GM12891 (cell line): ENCODE measurements around the gene RAET1L.

Experiments
- POLR2A ChIP-seq: IDR thresholded peaks from 2 replicates; pipeline ENCODE4 v1.6.1; 2011; ENCODE audit warnings: low read depth, low read length, control low read depth
- POLR2AphosphoS5 ChIP-seq: IDR thresholded peaks from 2 replicates; pipeline ENCODE4 v1.6.1; 2011; ENCODE audit warnings: low read depth, low read length, control low read depth

DNA sequence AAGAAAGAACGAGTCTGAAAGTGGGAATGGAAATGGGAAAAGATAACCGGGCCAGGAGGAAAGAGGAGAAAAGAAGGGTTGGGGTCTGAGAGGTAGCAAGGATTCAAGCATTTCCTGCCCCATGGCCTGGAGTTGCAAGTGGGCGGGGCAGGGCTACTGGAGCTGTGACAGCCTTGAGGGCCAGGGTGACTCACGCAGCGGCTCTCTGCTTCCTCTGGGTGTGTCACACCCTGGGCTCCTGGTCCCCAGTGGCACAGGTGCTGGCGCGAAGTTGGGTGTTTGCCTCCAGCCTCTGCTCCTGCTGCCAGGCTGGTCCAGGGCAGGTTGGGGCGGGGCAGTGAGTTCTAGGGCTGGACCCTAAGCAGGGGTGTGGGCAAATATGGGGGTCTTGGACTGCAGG, 46.9 kb upstream of the RAET1L start:
- no peak for TF ChIP-seq POLR2A
- no peak for TF ChIP-seq POLR2AphosphoS5
